Aorta (tissue), 5 donors: ENCODE results near the gene GNAO1. TPM values are rescaled to one million over a fixed set of nuclear protein-coding genes. Genes with fewer than 3 reads are reported as not detected.
"Not testable (repeated sequence)": the region's sequence is repeated elsewhere in the genome, so short reads cannot be mapped to it uniquely, and the experiment has no call there.

Experiments
- ATAC-seq: fragments of 200-7000 bp; cut with Tn5 transposase; one replicate; pipeline ENCODE4 v1.9.1; 2022; ENCODE audit warnings: moderate library complexity; ENCODE audit not compliant: low FRiP score
- DNase-seq, 2 donors: peaks; one replicate each; pipeline ENCODE4 v3.0.0-alpha.2; 2020
- H3K27ac ChIP-seq, 2 donors: one replicate each; pipeline ENCODE4 v1.5.1; 2013; ENCODE audit warnings: low read length in 2 of 2, mild to moderate bottlenecking in 2 of 2, moderate library complexity in 2 of 2, control low read depth in 1 of 2, inconsistent platforms in 1 of 2, low read depth in 1 of 2
- H3K27me3 ChIP-seq, 2 donors: one replicate each; pipeline ENCODE4 v1.6.1; 2013; ENCODE audit warnings: control low read depth in 1 of 2, low read length in 1 of 2, mild to moderate bottlenecking in 1 of 2, moderate library complexity in 1 of 2; ENCODE audit not compliant: insufficient read depth in 2 of 2, control insufficient read depth in 1 of 2
- H3K36me3 ChIP-seq, 2 donors: one replicate each; pipeline ENCODE4 v1.6.1; 2013; ENCODE audit warnings: control low read depth in 1 of 2, low read length in 1 of 2, mild to moderate bottlenecking in 1 of 2; ENCODE audit not compliant: insufficient read depth in 2 of 2, control insufficient read depth in 1 of 2
- H3K4me1 ChIP-seq, 2 donors: one replicate each; pipeline ENCODE4 v1.6.1; 2013; ENCODE audit warnings: low read length in 2 of 2, control low read depth in 1 of 2, mild to moderate bottlenecking in 1 of 2, moderate library complexity in 1 of 2; ENCODE audit not compliant: insufficient read depth in 2 of 2, control insufficient read depth in 1 of 2
- H3K4me3 ChIP-seq, 2 donors: one replicate each; pipeline ENCODE4 v1.5.1; 2013; ENCODE audit warnings: low read length in 2 of 2, control low read depth in 1 of 2, mild to moderate bottlenecking in 1 of 2
- H3K9me3 ChIP-seq: one replicate; pipeline ENCODE4 v1.6.1; 2013; ENCODE audit warnings: mild to moderate bottlenecking, low read length; ENCODE audit not compliant: control insufficient read depth
- WGBS, 2 donors: extraction: QIAGEN DNeasy Blood & Tissue Kit; methylation state at CpG; one replicate each; pipeline ENCODE4 v1.1.7; 2013; 5-methylcytosine and 5-hydroxymethylcytosine counted together
- intact Hi-C, 2 donors: fragments of 100-400 bp; cut with DNase I; formaldehyde crosslinking; loops; one replicate each; pipeline versions ENCODE4 v1.14.2 to v1.15.0; 2022
- polyA plus RNA-seq, 2 donors: library from polyadenylated mRNA; stranded (reverse); fragments of 200-250 nt; gene quantifications; one replicate each; pipeline ENCODE4 v1.2.3, GENCODE V29; 2013
- total RNA-seq, 2 donors: library from RNA; stranded (reverse); fragmentation: NEBNext Ultra II Directional; extraction: Animal tissue kit (Norgen Biotek cat#: 25700); gene quantifications; one replicate each; pipeline ENCODE4 v1.2.1, GENCODE V29; 2021
- donor health status: healthy with polysubstance abuse.
- donor health status: Bipolar disorder and iron deficiency.
- donor health status: DM: no; HTN: no; CAD: no.
- donor health status: DM: no; HTN: no; CAD: no.
- donor health status: DM: yes; HTN: yes; CAD: no.

GNAO1 gene
- total and polyA plus RNA-seq, 4 donors, result 0.63 to 16.2 (median 4.2) TPM

DNA sequence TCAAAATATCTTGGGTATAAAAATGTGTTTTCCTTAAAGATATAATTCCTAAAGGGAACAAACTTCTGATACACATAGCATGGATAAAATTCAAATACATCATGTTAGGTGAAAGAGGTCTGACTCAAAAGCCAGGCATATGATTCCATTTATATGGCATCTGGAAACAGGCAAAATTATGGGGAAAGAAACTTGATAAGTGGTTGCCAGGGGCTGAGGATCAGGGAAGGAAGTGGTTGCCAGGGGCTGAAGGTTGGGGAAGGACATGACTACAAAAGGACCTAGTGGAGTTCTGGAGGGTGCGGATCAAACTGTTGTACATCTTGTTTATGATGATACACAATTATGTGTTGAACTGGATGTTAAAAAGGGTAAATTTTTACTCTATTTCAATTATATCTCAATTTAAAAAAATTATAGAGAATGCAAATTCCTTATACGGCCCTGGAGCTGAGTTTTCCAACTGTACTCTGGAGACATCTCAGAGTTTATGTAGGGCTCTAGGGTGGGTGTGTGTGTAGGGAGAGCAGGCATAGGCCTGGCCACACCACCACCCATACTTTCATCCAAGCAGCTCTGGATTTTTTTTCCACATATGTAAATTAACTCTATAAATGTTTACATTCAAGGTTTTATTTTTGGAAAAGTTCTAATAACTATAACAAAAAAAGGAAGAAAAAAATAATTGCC lies 179.0 kb downstream of the GNAO1 start:
- Histone ChIP-seq H3K9me3 (no peaks in the 10 kb centered on the region), H3K27ac (no peak overlapping the region), H3K4me1 (no peaks in the 10 kb centered on the region), H3K36me3 (peaks cover 0 to 2% of the 10 kb centered on the region in 2 donors), H3K27me3 (no peaks in the 10 kb centered on the region), H3K4me3 (no peak overlapping the region)
- 56 to 70% methylated on average over 2 of the region's 2 CpGs for WGBS, 2 donors
- intact Hi-C loops, result no loop called here
- no peak for ATAC-seq
- no peak for DNase-seq

DNA sequence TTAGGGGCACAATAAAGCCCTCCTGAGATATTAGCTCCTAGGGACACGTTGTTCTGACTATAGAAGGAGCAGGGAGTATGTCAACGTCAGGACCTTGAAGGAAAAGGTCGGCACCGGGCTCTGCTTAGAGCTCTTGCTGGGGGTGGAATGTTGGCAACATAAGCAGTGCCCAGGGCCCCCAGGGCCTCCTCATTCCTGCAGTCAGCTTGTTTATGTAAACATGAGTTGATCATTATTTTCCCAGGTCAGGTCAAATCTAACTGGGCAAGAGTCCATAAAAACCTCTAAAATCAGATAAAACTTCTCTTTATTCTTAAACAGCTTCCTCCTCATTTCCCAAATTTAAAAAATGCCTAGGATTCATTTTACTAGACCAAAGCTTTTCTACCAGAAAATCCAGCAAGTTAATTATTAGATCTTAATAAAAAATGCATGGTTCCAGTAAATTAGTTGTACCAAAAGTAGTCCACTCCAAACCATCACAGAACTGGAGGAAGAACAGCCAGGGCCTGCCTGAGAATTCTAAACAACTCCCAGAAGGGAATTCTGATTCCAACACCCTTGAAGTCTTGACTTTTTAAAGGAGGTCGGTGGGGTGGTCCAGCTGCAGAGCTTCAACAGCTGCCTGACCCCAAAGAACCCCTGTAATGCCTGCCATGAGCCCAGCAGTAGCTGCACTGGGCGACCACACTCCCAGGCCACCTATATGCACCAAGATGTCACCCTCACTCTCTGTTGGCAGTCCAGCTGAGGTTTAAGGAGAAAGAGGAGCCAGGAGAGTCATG lies 179.8 kb downstream of the GNAO1 start:
- H3K4me1 ChIP-seq, result no peaks in the 10 kb centered on the region
- H3K27ac ChIP-seq, result no peak overlapping the region
- H3K27me3 ChIP-seq, result no peaks in the 10 kb centered on the region
- no peak for DNase-seq
- no peaks in the 10 kb centered on the region for H3K9me3 ChIP-seq
- 23 to 24% methylated on average over 6 of the region's 6 CpGs for WGBS, 2 donors
- peaks cover 0 to 2% of the 10 kb centered on the region in 2 donors for H3K36me3 ChIP-seq
- intact Hi-C loops, result no loop called here
- H3K4me3 ChIP-seq, result no peak overlapping the region
- no peak for ATAC-seq

DNA sequence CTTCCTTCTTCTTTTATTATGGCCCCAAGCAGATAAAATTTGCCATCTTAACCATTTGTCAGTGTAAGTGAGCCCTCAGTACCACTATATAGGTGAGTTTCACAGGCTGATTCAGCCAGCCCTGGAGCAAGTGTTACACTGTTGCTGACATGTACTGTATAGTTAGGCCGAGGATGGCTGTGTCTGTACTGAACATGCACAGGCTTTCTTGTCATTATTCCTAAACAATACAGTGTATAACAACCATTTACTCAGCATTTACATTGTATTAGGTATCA lies 180.3 kb downstream of the GNAO1 start:
- no peaks in the 10 kb centered on the region for H3K27me3 ChIP-seq
- WGBS, 2 donors, result 70 to 86% methylated on average over 1 of the region's 1 CpG
- DNase-seq (no peak), ATAC-seq (no peak)
- no peaks in the 10 kb centered on the region for H3K4me1 ChIP-seq
- intact Hi-C loops, result no loop called here
- no peak overlapping the region for H3K27ac ChIP-seq
- no peak overlapping the region for H3K4me3 ChIP-seq
- no peaks in the 10 kb centered on the region for H3K9me3 ChIP-seq
- H3K36me3 ChIP-seq, result peaks cover 0 to 2% of the 10 kb centered on the region in 2 donors

DNA sequence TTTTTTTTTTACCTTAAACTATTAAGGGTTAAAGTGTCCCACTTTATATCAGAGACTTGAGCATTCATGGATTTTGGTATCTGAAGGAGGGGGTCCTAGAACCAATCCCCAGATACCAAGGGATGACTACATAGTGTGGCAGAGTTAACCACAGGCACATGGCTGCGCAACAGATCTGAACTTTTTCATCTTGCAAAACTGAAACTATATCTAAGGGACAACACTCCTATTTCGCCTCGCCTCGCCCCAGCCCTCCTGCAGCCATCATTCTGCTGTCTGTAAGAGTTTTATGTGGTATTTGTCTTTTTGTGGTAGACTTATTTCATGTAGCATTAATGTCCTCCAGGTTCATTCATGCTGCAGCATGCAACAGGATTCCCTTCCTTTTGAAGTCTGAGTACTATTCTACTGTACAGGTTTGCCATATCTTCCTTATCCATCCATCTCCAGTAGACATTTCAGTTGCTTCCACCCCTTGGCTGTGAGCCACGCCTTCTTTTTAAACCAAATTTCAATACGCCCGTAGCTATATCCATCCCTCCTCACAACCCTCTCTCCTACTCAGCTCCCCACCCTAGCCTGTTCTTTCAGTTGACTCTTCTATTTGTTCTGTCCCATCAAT lies 180.8 kb downstream of the GNAO1 start:
- H3K4me3 ChIP-seq, result no peak overlapping the region
- no peaks in the 10 kb centered on the region for H3K27me3 ChIP-seq
- peaks cover 0 to 2% of the 10 kb centered on the region in 2 donors for H3K36me3 ChIP-seq
- intact Hi-C loops, result no loop called here
- no peak for ATAC-seq
- no peaks in the 10 kb centered on the region for H3K4me1 ChIP-seq
- DNase-seq, result no peak
- no peaks in the 10 kb centered on the region for H3K9me3 ChIP-seq
- WGBS, 2 donors, result 86 to 91% methylated on average over 7 of the region's 7 CpGs
- no peak overlapping the region for H3K27ac ChIP-seq

DNA sequence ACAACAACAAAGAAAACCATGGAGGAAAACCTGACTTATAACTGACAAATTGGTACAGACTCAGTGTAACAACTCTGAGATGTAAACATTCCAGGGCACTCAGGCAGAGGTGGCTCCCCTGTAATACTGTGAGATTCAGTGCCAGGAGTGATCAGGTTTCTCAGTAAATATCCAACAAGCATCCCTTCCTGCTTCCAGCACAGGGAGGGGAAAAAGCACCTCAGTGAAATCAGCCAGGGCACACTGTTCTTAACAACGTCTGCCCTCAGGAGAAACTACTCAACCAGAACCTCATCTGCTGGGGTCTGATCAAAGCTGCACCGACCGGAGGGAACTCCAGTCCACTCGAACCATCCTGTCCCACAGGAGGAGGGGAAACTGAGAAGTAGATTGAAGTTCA lies 181.7 kb downstream of the GNAO1 start:
- Histone ChIP-seq H3K9me3 (no peaks in the 10 kb centered on the region), H3K27me3 (no peaks in the 10 kb centered on the region), H3K4me3 (no peak overlapping the region), H3K27ac (no peak overlapping the region), H3K4me1 (no peaks in the 10 kb centered on the region), H3K36me3 (no peaks in the 10 kb centered on the region)
- 62 to 68% methylated on average over 4 of the region's 4 CpGs for WGBS, 2 donors
- intact Hi-C loops, result no loop called here
- DNase-seq (no peak), ATAC-seq (no peak)

DNA sequence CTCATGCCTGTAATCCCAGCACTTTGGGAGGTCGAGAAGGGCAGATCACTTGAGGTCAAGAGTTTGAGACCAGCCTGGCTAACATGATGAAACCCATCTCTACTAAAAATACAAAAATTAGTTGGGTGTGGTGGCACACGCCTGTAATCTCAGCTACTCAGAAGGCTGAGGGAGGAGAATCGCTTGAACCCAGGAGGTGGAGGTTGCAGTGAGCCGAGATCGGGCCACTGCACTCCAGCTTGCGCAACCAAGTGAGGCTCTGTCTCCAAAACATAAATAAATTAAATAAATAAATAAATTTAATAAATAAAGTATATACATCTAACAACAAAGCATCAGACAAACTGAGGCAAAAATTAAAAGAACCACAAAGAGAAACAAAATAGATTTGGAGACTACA lies 184.5 kb downstream of the GNAO1 start:
- DNase-seq, ATAC-seq, intact Hi-C loops, H3K27me3 ChIP-seq, H3K9me3 ChIP-seq, H3K4me1 ChIP-seq, H3K36me3 ChIP-seq, H3K4me3 ChIP-seq, H3K27ac ChIP-seq: not testable (repeated sequence)
- 97 to 98% methylated on average over 6 of the region's 6 CpGs for WGBS, 2 donors

DNA sequence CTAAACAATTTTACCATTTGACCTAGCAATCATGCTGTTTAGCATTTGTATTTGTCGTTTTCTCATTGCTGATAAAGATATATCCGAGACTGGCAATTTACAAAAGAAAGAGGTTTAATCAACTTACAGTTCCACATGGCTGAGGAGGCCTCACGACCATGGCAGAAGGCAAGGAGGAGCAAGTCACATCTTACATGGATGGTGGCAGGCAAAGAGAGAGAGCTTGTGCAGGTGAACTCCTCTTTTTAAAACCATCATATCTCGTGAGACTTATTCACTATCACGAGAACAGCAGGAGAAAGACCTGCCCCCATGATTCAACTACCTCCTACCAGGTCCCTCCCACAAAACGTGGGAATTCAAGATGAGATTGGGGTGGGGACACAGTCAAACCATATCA lies 187.8 kb downstream of the GNAO1 start:
- intact Hi-C loops, H3K4me3 ChIP-seq, H3K9me3 ChIP-seq, H3K36me3 ChIP-seq, H3K27ac ChIP-seq, ATAC-seq, H3K27me3 ChIP-seq, DNase-seq, H3K4me1 ChIP-seq: not testable (repeated sequence)
- WGBS, 2 donors, result 89 to 94% methylated on average over 6 of the region's 6 CpGs

DNA sequence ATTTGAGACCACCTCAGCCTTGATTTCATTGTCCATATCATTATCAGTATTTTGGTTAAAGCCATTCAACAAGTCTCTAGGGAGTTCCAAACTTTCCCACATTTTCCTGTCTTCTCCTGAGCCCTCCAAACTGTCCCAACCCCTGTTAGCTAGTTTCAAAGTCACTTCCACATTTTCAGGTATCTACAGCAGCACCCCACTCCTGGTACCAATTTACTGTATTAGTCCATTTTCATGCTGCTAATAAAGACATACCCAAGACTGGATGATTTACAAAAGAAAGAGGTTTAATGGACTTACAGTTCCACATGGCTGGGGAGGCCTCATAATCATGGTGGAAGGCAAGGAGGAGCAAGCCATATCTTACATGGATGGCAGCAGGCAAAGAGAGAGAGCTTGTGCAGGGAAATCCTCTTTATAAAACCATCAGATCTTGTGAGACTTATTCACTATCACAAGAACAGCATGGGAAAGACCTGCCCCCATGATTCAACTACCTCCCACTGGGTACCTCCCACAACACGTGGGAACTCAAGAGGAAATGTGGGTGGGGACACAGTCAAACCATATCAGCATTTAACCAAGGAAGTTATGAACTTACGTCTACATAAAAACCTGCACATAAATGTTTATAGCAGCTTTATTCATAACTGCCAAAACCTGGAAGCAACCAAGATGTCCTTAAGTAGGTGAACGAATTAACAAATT lies 189.6 kb downstream of the GNAO1 start:
- intact Hi-C loops, ATAC-seq, H3K27me3 ChIP-seq, H3K4me3 ChIP-seq, DNase-seq, H3K36me3 ChIP-seq, H3K9me3 ChIP-seq, H3K4me1 ChIP-seq, H3K27ac ChIP-seq: not testable (repeated sequence)
- WGBS, 2 donors, result 96 to 97% methylated on average over 3 of the region's 3 CpGs
